ENCODE results near the gene GNAL.

Gene GNAL

GRCh38 chr18:11733031-11733430 lies 44.0 kb downstream of the GNAL start:
- TF ChIP-seq BACH2 (CRISPR knock-in tag; IDR thresholded peaks at IDR 0.05; ENCODE audit: borderline replicate concordance) (no peak), CSDC2 (CRISPR knock-in tag; IDR thresholded peaks at IDR 0.05) (no peak), RARB (CRISPR knock-in tag; IDR thresholded peaks at IDR 0.05) (no peak), SNAI2 (CRISPR knock-in tag; IDR thresholded peaks at IDR 0.05) (no peak), ZNF70 (CRISPR knock-in tag; IDR thresholded peaks at IDR 0.05) (no peak), TSHZ2 (CRISPR knock-in tag; IDR thresholded peaks at IDR 0.05) (no peak), CREB5 (CRISPR knock-in tag; IDR thresholded peaks at IDR 0.05; ENCODE audit: low read depth) (no peak), PPARA (CRISPR knock-in tag; IDR thresholded peaks at IDR 0.05; ENCODE audit: borderline replicate concordance) (no peak), ZFP30 (CRISPR knock-in tag; IDR thresholded peaks at IDR 0.05) (no peak), ZNF565 (CRISPR knock-in tag; conservative IDR thresholded peaks at IDR 0.05; ENCODE audit: low read depth) (no peak), POU6F1 (CRISPR knock-in tag; IDR thresholded peaks at IDR 0.05; ENCODE audit: borderline replicate concordance, low read depth) (no peak), OSR1 (CRISPR knock-in tag; IDR thresholded peaks at IDR 0.05) (no peak), ISL1 (CRISPR knock-in tag; IDR thresholded peaks at IDR 0.05) (no peak), PATZ1 (CRISPR knock-in tag; IDR thresholded peaks at IDR 0.05; ENCODE audit: borderline replicate concordance) (no peak), ARNTL (CRISPR knock-in tag; IDR thresholded peaks at IDR 0.05; ENCODE audit: borderline replicate concordance, low read depth) (no peak), TOX (CRISPR knock-in tag; IDR thresholded peaks at IDR 0.05; ENCODE audit: borderline replicate concordance) (no peak), GLIS3 (CRISPR knock-in tag; IDR thresholded peaks at IDR 0.05) (no peak), ZNF8 (CRISPR knock-in tag; IDR thresholded peaks at IDR 0.05) (no peak)
- peak; percentile 98 for ATAC-seq

GRCh38 chr18:11736656-11737055 lies 47.6 kb downstream of the GNAL start:
- ATAC-seq, result no peak
- TF ChIP-seq ZC3H10 (CRISPR knock-in tag; IDR thresholded peaks at IDR 0.05), result no peak
- TF ChIP-seq SNAI2 (CRISPR knock-in tag; IDR thresholded peaks at IDR 0.05), result no peak
- TF ChIP-seq CREB5 (CRISPR knock-in tag; IDR thresholded peaks at IDR 0.05; ENCODE audit: low read depth), result no peak
- no peak for TF ChIP-seq BACH2 (CRISPR knock-in tag; IDR thresholded peaks at IDR 0.05; ENCODE audit: borderline replicate concordance)
- TF ChIP-seq POU6F1 (CRISPR knock-in tag; IDR thresholded peaks at IDR 0.05; ENCODE audit: borderline replicate concordance, low read depth), result no peak
- no peak for TF ChIP-seq OSR1 (CRISPR knock-in tag; IDR thresholded peaks at IDR 0.05)
- TF ChIP-seq ZFP30 (CRISPR knock-in tag; IDR thresholded peaks at IDR 0.05), result no peak
- TF ChIP-seq ZNF8 (CRISPR knock-in tag; IDR thresholded peaks at IDR 0.05), result no peak
- TF ChIP-seq PPARA (CRISPR knock-in tag; IDR thresholded peaks at IDR 0.05; ENCODE audit: borderline replicate concordance), result no peak
- TF ChIP-seq ESRRG (CRISPR knock-in tag; IDR thresholded peaks at IDR 0.05), result no peak
- TF ChIP-seq PATZ1 (CRISPR knock-in tag; IDR thresholded peaks at IDR 0.05; ENCODE audit: borderline replicate concordance), result no peak
- TF ChIP-seq CSDC2 (CRISPR knock-in tag; IDR thresholded peaks at IDR 0.05), result no peak
- no peak for TF ChIP-seq ZFP3 (CRISPR knock-in tag; IDR thresholded peaks at IDR 0.05)
- TF ChIP-seq GLIS3 (CRISPR knock-in tag; IDR thresholded peaks at IDR 0.05), result no peak
